HL-60/S4 (cell line): ENCODE data around the gene NKAIN4.

Source experiments
- in situ Hi-C: fragments of 300-500 bp; cut with MboI; formaldehyde crosslinking; loops from 2 replicates; pipeline ENCODE4 v1.14.3; 2022; ENCODE audit warnings: low sequenced_read_pairs

NKAIN4 gene

DNA sequence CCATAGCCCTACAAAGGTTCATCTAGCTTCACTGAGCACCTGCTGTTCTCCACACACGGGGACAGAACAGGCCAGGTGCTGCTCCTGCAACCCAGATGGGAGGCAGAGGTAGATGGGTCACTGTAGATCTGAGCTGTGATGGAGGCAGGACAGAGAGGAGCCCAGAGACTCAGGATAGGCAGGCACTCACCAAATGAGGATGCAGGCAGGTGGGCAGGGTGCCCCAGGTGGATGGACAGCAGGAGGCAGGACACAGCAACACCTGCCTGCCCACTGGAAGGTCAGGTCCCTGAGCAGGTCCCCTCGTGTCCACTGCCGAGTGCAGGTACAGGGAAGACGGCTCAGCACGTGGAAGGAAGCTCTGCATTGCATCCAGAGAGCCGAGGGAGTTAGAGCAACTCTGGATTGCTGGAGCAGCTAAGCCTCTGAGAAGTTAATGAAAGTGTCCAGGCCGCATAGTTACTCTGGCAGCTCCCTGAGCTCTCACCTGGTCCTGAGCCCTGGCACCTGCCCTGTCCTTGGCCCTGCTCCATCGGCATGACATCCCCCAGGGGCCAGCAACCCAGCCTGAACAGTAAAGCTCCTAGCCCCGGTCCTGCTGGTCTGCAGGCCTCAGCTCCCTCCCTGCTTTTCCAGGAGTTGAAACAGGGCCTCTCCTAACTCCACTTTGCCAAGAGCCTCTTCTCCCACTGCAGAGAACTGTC is 33.4 kb downstream of the NKAIN4 start:
- in situ Hi-C loops: no loop called here

DNA sequence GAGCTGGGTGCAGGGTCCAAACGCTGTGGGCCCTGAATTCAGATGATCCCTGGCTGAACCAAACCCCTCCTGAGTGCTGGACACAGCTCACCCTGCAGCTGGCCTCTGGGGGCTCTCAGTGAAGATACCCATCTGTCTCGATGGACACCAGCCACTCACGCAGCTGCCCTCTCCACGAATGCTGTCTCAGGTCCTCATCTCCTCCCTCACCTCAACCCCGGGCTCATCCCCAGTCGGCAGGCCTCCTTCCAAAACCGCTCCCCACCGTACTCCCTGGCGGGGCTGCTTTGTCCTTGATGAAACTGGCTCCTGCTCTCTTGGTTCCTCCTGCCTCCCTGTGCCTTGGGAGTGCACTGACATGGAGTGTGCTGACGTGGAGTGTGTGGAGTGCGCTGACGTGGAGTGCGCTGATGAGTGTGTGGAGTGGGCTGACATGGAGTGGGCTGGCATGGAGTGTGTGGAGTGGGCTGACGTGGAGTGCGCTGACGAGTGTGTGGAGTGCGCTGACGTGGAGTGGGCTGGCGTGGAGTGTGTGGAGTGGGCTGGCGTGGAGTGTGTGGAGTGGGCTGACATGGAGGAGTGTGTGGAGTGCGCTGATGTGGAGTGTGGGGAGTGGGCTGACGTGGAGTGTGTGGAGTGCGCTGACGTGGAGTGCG is 34.3 kb downstream of the NKAIN4 start:
- in situ Hi-C loops: no loop called here

GRCh38 chr20:63219447-63219821 is 34.8 kb downstream of the NKAIN4 start:
- in situ Hi-C loops: no loop called here

GRCh38 chr20:63218701-63219446 is 35.4 kb downstream of the NKAIN4 start:
- in situ Hi-C loops: no loop called here

GRCh38 chr20:63217706-63218105 is 36.6 kb downstream of the NKAIN4 start:
- in situ Hi-C loops: no loop called here

GRCh38 chr20:63216849-63217471 is 37.3 kb downstream of the NKAIN4 start:
- in situ Hi-C loops: no loop called here

- in situ Hi-C loops: no loop called here
Observed at GRCh38 chr20:63216041-63216848, 38.0 kb downstream of the NKAIN4 start, which contains the start of gene YTHDF1. TSS of gene YTHDF1 (minus strand) at chr20:63216131. CDS start at chr20:63215892, 239 bp downstream.

DNA sequence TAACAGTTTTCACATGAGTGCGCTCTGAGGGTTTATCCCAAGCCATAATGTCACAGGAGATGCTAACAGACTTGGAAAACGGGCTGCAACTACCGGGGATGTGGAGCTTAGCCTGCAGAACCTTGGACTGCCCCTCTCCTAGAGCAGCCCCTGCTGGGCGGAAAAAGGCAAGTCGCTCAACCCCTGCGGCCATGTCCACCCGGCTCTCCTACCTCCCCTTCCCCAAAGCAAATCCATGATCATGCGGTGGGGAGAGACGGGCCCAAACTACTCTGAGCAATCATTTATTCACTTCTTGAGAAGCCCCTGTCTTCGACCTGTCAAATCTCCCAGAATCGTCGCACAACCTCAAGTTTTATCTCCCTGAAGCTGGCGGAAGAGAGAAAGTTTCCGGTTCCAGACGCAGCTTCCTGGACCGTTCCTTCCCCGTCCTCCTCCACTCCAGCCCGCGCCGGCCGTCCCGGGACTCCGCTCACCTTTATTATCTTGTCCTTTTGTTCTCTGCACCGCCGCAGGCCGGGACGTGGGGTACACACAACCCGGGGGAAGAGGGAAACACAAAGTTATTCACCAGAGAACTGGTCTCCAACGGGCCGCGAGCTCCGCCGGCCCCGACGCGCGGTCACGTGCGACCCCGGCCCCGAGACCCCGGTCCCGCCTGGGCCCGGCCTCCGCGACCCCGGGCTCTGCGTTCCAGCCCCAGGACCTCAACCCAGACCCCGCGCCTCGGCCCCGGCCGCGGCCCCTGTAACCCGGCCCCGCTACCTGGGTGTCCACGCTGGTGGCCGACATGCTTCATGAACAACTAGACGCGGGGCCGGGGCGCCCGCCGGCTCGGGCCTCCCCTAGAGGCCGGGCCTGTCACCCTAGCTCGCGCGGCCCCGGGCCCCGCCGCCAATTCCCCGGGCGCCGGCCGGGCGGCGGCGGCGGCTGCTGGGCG is 38.9 kb downstream of the NKAIN4 start:
- in situ Hi-C loops: no loop called here

- in situ Hi-C loops: no loop called here
Observed at GRCh38 chr20:63214514-63214913, 39.7 kb downstream of the NKAIN4 start.

DNA sequence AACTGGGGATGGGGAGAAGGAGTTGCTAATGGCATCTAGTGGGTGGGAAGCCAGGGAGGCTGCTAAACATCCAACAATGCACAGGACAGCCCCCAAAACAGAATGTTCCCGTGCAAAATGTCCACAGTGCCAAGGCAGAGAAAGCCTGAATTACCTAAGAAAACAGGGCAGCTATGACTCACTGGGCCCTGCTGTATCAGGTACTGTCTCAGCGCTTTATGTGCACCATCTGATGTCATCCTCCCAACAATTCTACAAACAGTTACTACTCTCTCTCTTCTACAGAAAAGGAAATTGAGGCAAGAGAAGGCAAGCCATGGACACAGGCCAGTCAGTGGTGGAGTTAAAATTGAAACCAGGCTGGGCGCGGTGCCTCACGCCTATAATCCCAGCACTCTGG is 41.5 kb downstream of the NKAIN4 start:
- in situ Hi-C loops: no loop called here

DNA sequence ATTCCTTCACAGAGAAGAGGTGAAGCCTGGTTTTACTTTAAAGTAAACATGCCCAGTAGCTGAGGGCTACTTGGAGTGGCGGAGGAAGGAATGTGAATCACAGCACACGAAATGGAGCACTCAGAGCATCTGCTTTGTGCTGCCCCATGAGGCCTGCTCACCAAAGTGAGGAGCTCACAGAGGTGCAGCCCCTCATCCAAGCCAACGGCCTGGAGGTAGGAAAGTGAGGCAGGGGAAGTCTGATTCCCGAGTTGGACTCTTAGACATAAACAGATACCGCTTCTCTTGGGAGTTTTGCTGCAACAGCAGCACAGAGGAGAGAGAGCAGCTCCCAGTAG is 41.9 kb downstream of the NKAIN4 start:
- in situ Hi-C loops: no loop called here

GRCh38 chr20:63210011-63210605 is 44.2 kb downstream of the NKAIN4 start:
- in situ Hi-C loops: no loop called here

GRCh38 chr20:63208346-63208909 is 45.8 kb downstream of the NKAIN4 start:
- in situ Hi-C loops: no loop called here

GRCh38 chr20:63206878-63207277 is 47.4 kb downstream of the NKAIN4 start:
- in situ Hi-C loops: no loop called here

- in situ Hi-C loops: no loop called here
Observed at GRCh38 chr20:63205896-63206295, 48.4 kb downstream of the NKAIN4 start.

DNA sequence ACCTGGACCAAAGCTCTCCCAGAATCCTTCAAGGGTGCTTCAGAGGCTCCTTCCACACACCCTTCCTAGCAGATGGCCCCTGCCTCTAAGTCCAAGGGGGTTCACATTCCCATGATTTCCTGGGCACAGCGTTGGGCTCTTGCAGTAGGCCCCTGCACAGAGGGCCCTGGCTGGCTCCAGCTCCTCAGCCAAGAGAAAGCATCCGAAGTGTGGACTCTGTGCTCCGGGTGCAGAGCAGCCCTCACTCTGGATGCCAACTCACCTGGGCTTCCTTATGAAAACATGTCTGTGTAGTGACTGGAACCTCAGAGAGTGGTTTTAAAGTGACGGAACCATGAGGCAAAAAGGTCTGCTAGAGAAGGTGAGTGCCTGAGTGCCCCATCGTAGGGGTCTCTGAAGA is 49.9 kb downstream of the NKAIN4 start:
- in situ Hi-C loops: no loop called here

DNA sequence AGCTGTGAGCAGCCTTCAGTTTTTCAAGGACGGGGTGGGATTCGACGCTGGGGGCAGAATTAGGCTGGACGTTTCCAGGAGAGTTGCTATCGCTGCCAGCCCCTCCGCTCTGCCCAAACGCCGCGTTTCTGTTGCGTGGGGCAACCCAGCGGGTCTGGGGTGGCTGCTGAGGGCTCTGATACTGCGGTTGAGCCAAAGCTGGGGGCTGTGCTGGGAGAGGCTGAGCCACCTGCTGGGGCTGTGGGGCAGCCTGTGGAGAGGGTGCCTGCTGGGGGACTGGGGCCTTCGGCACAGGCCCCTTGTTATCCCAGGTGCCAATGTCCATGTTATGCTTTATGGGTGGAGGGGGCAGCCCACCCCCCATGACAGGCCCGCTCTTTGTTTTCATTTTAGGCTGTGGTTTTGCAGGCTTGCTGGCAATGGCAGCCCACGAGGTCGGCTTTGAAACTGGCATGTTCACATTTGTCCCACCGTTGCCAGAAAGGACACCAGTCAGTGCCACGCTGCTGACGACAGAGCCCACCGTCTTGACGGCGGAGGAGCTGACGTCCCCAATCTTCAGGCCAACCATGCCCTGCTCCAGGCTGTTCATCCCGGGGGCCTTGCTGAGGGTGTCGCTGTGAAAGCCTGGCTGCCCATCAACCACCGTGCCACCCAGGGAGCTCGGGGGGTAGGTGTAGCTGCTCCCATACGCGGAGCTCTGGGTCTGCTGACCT is 51.3 kb downstream of the NKAIN4 start:
- in situ Hi-C loops: no loop called here

- in situ Hi-C loops: no loop called here
Observed at GRCh38 chr20:63202021-63202420, 52.2 kb downstream of the NKAIN4 start.
